NCI-H226 (cell line): ENCODE measurements around the gene CTRL.

Experiments
- DNase-seq: peaks from one replicate; pipeline ENCODE4 v3.0.0-alpha.2; 2015

Gene CTRL

GRCh38 chr16:67884684-67885083 is 47.0 kb downstream of the CTRL start, which contains the start of gene NRN1L:
NRN1L (plus strand) TSS chr16:67884885; CDS start chr16:67884904, 19 bp downstream.
- DNase-seq: peak; percentile 94

- DNase-seq: no peak
Observed at GRCh38 chr16:67883872-67884261, 47.8 kb downstream of the CTRL start.

DNA sequence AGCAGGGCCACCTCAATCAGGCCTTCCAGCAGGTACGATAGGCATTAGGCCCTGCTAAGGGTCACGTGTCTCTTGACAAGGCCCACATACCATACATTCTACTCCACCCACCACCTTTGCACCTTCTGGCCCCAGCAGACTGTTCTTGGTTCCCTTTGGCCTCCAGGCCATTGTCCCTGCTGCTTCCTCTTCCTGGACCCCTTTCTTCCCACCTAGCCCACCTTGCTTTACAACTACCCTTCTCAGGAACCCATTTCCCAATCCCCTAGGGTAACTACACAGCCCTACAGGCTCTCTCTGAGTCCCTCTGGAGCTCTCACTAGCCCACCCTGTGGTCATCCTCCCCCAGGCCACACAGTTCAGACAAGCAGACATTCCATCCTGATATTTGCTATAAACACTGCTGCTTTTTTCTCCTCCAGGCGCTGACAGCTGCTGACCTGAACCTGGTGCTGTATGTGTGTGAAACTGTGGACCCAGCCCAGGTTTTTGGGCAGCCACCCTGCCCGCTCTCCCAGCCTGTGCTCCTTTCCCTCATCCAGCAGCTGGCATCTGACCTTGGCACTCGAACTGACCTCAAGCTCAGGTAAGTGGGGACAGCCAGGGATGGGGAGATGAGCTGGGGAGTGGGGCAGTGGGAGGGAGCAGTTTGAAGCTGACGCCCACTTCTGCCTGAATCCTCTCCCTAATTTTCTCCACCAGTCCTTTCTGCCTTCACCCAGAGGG is 48.4 kb downstream of the CTRL start:
- no peak for DNase-seq

- no peak for DNase-seq
Observed at GRCh38 chr16:67882374-67883145, 49.1 kb downstream of the CTRL start.

DNA sequence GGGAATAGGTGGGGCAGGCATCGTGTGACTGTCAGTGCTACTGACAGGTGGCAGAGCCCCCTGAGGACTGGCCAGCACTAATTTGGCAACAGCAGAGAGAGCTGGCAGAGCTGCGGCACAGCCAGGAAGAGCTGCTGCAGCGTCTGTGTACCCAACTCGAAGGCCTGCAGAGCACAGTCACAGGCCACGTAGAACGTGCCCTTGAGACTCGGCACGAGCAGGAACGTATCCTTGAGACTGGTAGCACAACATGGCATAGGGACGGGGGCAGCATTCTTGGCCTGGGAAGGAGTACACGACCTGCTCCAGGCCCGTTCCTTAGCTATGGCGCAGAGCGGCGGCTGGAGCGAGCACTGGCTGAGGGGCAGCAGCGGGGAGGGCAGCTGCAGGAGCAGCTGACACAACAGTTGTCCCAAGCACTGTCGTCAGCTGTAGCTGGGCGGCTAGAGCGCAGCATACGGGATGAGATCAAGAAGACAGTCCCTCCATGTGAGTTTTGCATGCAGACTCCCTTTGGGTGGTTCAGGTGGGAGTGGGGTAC is 50.0 kb downstream of the CTRL start:
- DNase-seq: no peak

- DNase-seq: no peak
Observed at GRCh38 chr16:67880584-67880983, 51.1 kb downstream of the CTRL start.

DNA sequence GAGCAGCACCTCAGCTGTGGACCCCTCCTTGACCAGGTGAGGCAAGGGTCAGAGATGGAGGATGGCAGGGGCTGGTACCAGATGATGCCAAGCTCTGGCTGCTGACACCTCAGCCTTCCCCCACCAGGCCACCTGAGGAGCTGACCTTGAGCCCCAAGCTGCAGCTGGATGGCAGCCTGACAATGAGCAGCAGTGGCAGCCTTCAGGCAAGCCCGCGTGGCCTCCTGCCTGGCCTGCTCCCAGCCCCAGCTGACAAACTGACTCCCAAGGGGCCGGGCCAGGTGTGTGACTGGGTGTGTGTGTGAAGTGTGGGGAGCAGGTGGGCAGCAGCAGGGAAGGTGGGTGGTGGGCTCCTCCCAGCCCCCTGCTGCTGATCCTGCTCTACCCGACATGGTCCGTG is 51.7 kb downstream of the CTRL start:
- DNase-seq: no peak
